ENCODE measurements around the gene CCN5. TPM values are rescaled to one million over a fixed set of nuclear protein-coding genes. Genes with fewer than 3 reads are reported as not detected.

Gene CCN5
- total and polyA plus RNA-seq, 2 of the 13 experiments (the other 11 are each of a cell fraction or from before 2014, with no cell fraction given): 0.12 TPM; not detected in 1

GRCh38 chr20:44684047-44684967 is 30.9 kb upstream of the CCN5 start (continued):
- TF ChIP-seq, protein P1, sequence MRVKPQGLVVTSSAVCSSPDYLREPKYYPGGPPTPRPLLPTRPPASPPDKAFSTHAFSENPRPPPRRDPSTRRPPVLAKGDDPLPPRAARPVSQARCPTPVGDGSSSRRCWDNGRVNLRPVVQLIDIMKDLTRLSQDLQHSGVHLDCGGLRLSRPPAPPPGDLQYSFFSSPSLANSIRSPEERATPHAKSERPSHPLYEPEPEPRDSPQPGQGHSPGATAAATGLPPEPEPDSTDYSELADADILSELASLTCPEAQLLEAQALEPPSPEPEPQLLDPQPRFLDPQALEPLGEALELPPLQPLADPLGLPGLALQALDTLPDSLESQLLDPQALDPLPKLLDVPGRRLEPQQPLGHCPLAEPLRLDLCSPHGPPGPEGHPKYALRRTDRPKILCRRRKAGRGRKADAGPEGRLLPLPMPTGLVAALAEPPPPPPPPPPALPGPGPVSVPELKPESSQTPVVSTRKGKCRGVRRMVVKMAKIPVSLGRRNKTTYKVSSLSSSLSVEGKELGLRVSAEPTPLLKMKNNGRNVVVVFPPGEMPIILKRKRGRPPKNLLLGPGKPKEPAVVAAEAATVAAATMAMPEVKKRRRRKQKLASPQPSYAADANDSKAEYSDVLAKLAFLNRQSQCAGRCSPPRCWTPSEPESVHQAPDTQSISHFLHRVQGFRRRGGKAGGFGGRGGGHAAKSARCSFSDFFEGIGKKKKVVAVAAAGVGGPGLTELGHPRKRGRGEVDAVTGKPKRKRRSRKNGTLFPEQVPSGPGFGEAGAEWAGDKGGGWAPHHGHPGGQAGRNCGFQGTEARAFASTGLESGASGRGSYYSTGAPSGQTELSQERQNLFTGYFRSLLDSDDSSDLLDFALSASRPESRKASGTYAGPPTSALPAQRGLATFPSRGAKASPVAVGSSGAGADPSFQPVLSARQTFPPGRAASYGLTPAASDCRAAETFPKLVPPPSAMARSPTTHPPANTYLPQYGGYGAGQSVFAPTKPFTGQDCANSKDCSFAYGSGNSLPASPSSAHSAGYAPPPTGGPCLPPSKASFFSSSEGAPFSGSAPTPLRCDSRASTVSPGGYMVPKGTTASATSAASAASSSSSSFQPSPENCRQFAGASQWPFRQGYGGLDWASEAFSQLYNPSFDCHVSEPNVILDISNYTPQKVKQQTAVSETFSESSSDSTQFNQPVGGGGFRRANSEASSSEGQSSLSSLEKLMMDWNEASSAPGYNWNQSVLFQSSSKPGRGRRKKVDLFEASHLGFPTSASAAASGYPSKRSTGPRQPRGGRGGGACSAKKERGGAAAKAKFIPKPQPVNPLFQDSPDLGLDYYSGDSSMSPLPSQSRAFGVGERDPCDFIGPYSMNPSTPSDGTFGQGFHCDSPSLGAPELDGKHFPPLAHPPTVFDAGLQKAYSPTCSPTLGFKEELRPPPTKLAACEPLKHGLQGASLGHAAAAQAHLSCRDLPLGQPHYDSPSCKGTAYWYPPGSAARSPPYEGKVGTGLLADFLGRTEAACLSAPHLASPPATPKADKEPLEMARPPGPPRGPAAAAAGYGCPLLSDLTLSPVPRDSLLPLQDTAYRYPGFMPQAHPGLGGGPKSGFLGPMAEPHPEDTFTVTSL (CRISPR knock-in tag; IDR thresholded peaks at IDR 0.05; ENCODE audit: borderline replicate concordance): no peak
- TF ChIP-seq CCDC6 (CRISPR knock-in tag; IDR thresholded peaks at IDR 0.05) (no peak), ZNF274 (CRISPR knock-in tag; IDR thresholded peaks at IDR 0.05) (0 out of 2 replicates have a peak, but pooled peaks have one; percentile 41), ZNF850 (CRISPR knock-in tag; conservative IDR thresholded peaks at IDR 0.05) (no peak), ZNF547 (CRISPR knock-in tag; IDR thresholded peaks at IDR 0.05) (0 out of 2 replicates have a peak, but pooled peaks have one; percentile 37), PHF21A (CRISPR knock-in tag; IDR thresholded peaks at IDR 0.05) (no peak), PPARG (CRISPR knock-in tag; conservative IDR thresholded peaks at IDR 0.05) (no peak; the same call in 1 of the 2 replicates), NFKBIZ (CRISPR knock-in tag; IDR thresholded peaks at IDR 0.05) (no peak), MAFG (CRISPR knock-in tag; IDR thresholded peaks at IDR 0.05) (no peak), DRAP1 (CRISPR knock-in tag; IDR thresholded peaks at IDR 0.05) (no peak), GMEB1 (CRISPR knock-in tag; IDR thresholded peaks at IDR 0.05; ENCODE audit: borderline replicate concordance) (0 out of 2 replicates have a peak, but pooled peaks have one; percentile 36), ZNF296 (CRISPR knock-in tag; conservative IDR thresholded peaks at IDR 0.05) (no peak), HCFC1 (IDR thresholded peaks at IDR 0.05; ENCODE audit: low read depth, low read length) (no peak)
- TF ChIP-seq, protein P2, sequence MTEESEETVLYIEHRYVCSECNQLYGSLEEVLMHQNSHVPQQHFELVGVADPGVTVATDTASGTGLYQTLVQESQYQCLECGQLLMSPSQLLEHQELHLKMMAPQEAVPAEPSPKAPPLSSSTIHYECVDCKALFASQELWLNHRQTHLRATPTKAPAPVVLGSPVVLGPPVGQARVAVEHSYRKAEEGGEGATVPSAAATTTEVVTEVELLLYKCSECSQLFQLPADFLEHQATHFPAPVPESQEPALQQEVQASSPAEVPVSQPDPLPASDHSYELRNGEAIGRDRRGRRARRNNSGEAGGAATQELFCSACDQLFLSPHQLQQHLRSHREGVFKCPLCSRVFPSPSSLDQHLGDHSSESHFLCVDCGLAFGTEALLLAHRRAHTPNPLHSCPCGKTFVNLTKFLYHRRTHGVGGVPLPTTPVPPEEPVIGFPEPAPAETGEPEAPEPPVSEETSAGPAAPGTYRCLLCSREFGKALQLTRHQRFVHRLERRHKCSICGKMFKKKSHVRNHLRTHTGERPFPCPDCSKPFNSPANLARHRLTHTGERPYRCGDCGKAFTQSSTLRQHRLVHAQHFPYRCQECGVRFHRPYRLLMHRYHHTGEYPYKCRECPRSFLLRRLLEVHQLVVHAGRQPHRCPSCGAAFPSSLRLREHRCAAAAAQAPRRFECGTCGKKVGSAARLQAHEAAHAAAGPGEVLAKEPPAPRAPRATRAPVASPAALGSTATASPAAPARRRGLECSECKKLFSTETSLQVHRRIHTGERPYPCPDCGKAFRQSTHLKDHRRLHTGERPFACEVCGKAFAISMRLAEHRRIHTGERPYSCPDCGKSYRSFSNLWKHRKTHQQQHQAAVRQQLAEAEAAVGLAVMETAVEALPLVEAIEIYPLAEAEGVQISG (CRISPR knock-in tag; IDR thresholded peaks at IDR 0.05): no peak
- TF ChIP-seq, protein P3, sequence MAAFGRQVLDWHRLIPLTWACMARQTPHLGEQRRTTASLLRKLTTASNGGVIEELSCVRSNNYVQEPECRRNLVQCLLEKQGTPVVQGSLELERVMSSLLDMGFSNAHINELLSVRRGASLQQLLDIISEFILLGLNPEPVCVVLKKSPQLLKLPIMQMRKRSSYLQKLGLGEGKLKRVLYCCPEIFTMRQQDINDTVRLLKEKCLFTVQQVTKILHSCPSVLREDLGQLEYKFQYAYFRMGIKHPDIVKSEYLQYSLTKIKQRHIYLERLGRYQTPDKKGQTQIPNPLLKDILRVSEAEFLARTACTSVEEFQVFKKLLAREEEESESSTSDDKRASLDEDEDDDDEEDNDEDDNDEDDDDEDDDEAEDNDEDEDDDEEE (CRISPR knock-in tag; IDR thresholded peaks at IDR 0.05): no peak
- TF ChIP-seq, protein P4, sequence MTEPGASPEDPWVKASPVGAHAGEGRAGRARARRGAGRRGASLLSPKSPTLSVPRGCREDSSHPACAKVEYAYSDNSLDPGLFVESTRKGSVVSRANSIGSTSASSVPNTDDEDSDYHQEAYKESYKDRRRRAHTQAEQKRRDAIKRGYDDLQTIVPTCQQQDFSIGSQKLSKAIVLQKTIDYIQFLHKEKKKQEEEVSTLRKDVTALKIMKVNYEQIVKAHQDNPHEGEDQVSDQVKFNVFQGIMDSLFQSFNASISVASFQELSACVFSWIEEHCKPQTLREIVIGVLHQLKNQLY (CRISPR knock-in tag; IDR thresholded peaks at IDR 0.05): no peak
